EH (cell line): Measurements from ENCODE around the gene PEX3.

Experiments used
- DNase-seq: peaks from one replicate; pipeline ENCODE4 v3.0.0-alpha.2; 2015; ENCODE audit warnings: low read depth

The PEX3 gene

DNA sequence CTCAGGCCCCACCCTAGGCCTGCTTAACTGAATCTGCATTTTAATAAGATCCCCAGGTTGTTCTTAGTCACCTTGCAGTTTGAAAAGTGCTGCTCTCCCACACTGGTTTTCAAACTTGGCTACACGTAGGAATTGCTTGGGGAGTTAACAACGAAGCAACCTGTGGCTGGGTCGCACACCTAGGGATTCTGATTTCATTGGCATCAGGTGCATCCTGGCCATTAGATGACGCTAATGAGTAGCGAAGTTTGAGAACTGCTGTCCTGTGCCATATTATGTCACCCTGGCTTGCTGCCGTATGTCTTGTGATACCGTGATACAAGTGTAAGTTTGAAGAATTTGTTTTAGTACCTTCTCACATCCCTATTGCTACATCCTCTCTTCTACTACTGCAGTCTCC is 89.1 kb downstream of the PEX3 start:
- DNase-seq, result no peak

DNA sequence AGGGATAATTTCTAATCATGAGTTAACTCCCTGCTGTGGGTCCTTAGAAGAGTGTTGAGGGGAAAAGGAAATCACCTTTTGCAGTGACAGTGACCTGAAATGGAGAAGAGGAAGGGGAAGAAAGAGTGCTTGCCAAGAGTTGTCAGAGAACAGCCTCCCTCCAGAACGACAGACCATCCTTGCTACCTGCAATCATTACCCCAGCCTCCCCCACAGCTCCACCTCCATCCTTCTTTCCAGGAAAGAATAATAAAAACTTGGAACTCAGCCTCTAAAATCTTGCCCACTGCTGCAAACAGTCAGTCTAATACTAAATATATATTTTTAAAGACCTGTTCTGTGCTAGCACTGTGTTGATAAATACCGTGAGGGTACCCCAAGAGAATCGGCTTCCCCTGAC is 89.6 kb downstream of the PEX3 start:
- DNase-seq, result no peak
